Measurements from ENCODE around the gene KANK4.

KANK4 gene

GRCh38 chr1:62194651-62195544 lies 124.3 kb downstream of the KANK4 start, which contains the start of gene L1TD1:
L1TD1 (plus strand) TSS chr1:62194849; CDS start chr1:62206629, 11,780 bp downstream.
- no peak for DNase-seq

- no peak for DNase-seq
These were observed 131.1 kb downstream of the KANK4 start for GRCh38 chr1:62188111-62188510.

- DNase-seq = no peak
These were observed 131.7 kb downstream of the KANK4 start for GRCh38 chr1:62187548-62187947.
